Right lobe of liver (tissue), 4 donors: ENCODE results near the gene CFAP251.

Experiments
- CTCF ChIP-seq, 4 donors: fragments of 200-600 bp in 3 of 4; fragments of 450-650 bp in 1 of 4; IDR thresholded peaks; one replicate each; pipeline versions ENCODE4 v1.5.1 to v1.8.0; 2016 to 2022; ENCODE audit warnings: antibody characterized with exemption in 4 of 4, mild to moderate bottlenecking in 2 of 4
- POLR2A ChIP-seq: fragments of 450-650 bp; IDR thresholded peaks from one replicate; pipeline ENCODE4 v1.6.1; 2017; ENCODE audit warnings: antibody characterized with exemption, mild to moderate bottlenecking
- donor health status: DM: no; HTN: no; CAD: no.
- donor health status: DM: no; HTN: no; CAD: no.
- donor health status: DM: no; HTN: yes; CAD: no.

GRCh38 chr12:122013791-122014590 is 95.6 kb downstream of the CFAP251 start:
- TF ChIP-seq CTCF (IDR thresholded peaks at IDR 0.05) (no peak), POLR2A (no peak)
